LNCaP clone FGC (cell line): ENCODE data around the gene CCDC57.
"Not testable (repeated sequence)": the region's sequence is repeated elsewhere in the genome, so short reads cannot be mapped to it uniquely, and the experiment has no call there.

Experiments used
- DNase-seq: peaks from one replicate; pipeline ENCODE4 v3.0.0-alpha.2; 2011; ENCODE audit warnings: low read depth
- H3K4me3 ChIP-seq: 2 replicates; pipeline ENCODE4 v1.5.1; 2011; ENCODE audit warnings: mild to moderate bottlenecking, low read depth, low read length, control low read depth
- TF ChIP-seq, protein P1 (sequence below): IDR thresholded peaks from 2 replicates; pipeline ENCODE4 v1.5.1; 2012; ENCODE audit warnings: mild to moderate bottlenecking; ENCODE audit not compliant: control insufficient read depth, insufficient read depth; ENCODE audit errors: extremely low read depth

The CCDC57 gene

DNA sequence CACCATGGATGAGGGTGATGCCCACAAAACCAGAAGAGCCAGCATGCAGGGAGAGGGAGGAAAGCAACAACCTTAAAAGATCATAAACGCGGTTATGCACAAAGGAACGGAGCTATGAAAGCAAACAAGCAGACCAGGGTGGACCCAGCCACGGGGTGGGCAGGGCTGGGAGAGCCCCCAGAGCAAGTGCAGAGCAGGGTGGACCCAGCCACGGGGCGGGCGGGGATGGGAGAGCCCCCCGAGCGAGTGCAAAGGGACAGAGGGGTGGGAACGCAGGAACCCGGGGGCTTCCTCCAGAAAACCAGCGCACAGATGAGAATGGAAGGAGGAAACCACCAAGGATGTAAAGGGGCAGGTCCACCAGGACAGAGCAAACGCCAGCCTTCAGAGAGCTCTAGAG, 33.2 kb downstream of the CCDC57 start:
- DNase-seq, result no peak
- TF ChIP-seq, protein P1, sequence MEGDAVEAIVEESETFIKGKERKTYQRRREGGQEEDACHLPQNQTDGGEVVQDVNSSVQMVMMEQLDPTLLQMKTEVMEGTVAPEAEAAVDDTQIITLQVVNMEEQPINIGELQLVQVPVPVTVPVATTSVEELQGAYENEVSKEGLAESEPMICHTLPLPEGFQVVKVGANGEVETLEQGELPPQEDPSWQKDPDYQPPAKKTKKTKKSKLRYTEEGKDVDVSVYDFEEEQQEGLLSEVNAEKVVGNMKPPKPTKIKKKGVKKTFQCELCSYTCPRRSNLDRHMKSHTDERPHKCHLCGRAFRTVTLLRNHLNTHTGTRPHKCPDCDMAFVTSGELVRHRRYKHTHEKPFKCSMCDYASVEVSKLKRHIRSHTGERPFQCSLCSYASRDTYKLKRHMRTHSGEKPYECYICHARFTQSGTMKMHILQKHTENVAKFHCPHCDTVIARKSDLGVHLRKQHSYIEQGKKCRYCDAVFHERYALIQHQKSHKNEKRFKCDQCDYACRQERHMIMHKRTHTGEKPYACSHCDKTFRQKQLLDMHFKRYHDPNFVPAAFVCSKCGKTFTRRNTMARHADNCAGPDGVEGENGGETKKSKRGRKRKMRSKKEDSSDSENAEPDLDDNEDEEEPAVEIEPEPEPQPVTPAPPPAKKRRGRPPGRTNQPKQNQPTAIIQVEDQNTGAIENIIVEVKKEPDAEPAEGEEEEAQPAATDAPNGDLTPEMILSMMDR, result no peak
- H3K4me3 ChIP-seq, result no peak overlapping the region

DNA sequence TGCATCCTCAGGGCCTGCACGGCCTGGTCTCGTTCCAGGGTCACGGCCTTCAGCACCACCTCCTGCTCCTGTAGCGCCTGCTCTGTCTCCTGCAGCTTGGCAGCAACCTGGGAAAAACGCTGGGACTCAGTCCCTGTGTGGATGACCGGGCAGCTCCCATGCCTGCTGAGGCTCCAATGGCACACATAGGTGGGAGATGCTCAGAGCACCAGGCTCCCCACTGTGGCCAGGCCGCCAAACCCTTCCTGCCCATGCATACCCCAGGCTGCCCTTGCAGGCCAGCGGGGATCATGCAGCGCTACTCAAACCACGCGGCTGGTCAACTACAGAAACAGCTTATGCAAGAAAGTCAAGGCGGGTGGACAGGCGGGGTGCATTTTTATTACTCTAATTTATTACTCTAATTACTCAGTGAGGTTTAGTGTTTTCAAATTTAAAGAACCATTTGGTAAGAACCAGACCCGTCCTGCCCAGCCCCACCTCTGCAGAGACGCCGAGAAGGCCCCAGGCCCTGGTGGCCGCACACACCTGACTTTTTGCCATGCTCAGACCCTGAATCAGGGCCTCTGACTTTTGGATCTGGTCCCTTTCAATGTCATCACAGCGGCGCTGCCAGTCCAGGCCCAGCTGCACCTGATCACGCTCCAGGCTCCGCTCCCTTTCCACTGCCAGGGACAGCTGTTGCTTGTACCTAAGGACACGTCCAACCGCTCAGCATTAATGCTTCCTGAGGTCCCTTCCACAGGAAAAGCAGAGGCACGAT, 34.0 kb downstream of the CCDC57 start:
- DNase-seq, result no peak
- no peak overlapping the region for H3K4me3 ChIP-seq
- TF ChIP-seq, protein P1, result no peak

- TF ChIP-seq, protein P1, result no peak
- H3K4me3 ChIP-seq, result no peak overlapping the region
- DNase-seq, result no peak
Measured at GRCh38 chr17:82177761-82178498, 34.7 kb downstream of the CCDC57 start.

- TF ChIP-seq, protein P1, result no peak
- DNase-seq, result no peak
- no peak overlapping the region for H3K4me3 ChIP-seq
Measured at GRCh38 chr17:82177276-82177675, 35.4 kb downstream of the CCDC57 start.

DNA sequence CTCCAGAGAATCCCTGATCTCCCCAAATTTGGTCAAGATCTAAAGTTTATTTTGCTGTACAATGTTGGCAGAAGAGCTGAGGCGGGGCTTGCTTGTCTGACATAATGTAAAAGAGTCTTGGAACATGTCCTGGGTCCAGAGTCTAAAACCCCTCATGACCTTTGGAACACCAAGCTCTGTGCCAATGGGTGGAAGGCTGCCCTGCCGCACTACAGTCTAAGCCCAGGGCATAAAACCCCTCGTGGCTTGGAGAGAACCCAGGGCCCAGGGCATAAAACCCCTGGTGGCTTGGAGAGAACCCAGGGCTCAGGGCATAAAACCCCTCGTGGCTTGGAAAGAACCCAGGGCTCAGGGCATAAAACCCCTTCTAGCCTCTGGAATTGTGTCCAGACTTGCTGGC, 36.7 kb downstream of the CCDC57 start:
- TF ChIP-seq, protein P1, result no peak
- H3K4me3 ChIP-seq, result no peak overlapping the region
- DNase-seq, result no peak

GRCh38 chr17:82175201-82175600, 37.4 kb downstream of the CCDC57 start:
- DNase-seq, result no peak
- TF ChIP-seq, protein P1, result no peak
- H3K4me3 ChIP-seq, result no peak overlapping the region

DNA sequence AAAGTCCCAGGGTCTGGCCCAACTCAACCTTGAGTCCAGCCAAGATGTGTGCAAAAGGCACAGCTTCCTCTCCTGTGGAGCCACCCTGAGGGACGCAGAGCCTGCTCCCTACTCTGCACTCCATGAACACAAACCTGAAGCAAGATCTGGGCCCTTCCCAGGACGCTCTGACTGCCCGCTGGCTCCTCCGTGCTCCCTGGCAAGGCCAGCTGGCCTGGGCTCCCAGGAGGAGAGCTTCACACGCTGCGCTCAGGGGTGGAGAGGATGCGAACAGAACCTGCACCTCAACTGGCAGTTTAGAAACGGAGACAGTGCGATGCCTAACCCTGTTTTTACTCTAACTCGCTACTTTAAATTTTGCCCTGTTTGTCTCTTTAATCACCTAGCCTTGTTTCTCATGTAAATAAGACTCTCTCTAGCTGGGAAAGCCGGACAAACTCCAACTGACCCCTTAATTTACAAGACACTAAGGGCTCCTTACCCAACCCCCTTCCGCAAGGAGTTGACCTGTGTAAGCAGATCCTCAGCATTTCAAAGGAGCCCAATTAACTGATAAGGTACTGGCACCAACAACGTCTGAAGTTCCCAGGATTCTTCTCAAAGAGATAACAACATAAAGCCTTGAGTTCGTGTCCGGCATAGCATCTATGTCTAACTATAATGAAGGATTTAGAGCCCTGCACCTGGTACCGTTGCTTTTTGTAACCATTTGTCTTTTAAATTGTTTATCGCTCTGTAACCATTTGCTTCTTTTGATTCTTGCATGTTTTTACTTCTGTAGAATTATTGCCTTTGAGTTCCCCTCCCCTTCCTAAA, 38.4 kb downstream of the CCDC57 start:
- not testable (repeated sequence) for DNase-seq, H3K4me3 ChIP-seq
